ENCODE results near the gene ZNF341. TPM values are rescaled to one million over a fixed set of nuclear protein-coding genes. Genes with fewer than 3 reads are reported as not detected.

Gene ZNF341
- total and polyA plus RNA-seq, 4 donors, result 0.50 to 4.1 (median 2.6) TPM

GRCh38 chr20:33783256-33783655 is 51.5 kb downstream of the ZNF341 start:
- no peaks in the 10 kb centered on the region for H3K27me3 ChIP-seq (ENCODE audit: control insufficient read depth in 1 of 2, insufficient read depth in 2 of 2, low read length in 1 of 2)
- no peak overlapping the region for H3K4me3 ChIP-seq (ENCODE audit: low read length in 2 of 2)
- H3K4me1 ChIP-seq (ENCODE audit: control insufficient read depth in 1 of 2, insufficient read depth in 2 of 2, low read length in 2 of 2), result no peaks in the 10 kb centered on the region
- no peak overlapping the region for H3K27ac ChIP-seq (ENCODE audit: low read depth in 1 of 2, low read length in 2 of 2)
- H3K9me3 ChIP-seq (ENCODE audit: control insufficient read depth, low read length), result no peaks in the 10 kb centered on the region
- peaks cover 0 to 3% of the 10 kb centered on the region in 2 donors for H3K36me3 ChIP-seq (ENCODE audit: control insufficient read depth in 1 of 2, insufficient read depth in 2 of 2, low read length in 1 of 2)
- intact Hi-C loops (cut with DNase I), result no loop called here
- WGBS, 2 donors, result 86 to 88% methylated on average over 5 of the region's 5 CpGs
- ATAC-seq (ENCODE audit: low FRiP score) (no peak), DNase-seq (no peak)

- ATAC-seq (ENCODE audit: low FRiP score), result no peak
- H3K4me3 ChIP-seq (ENCODE audit: low read length in 2 of 2), result no peak overlapping the region
Measured at GRCh38 chr20:33783818-33784217, 52.0 kb downstream of the ZNF341 start.

GRCh38 chr20:33784225-33784624 is 52.4 kb downstream of the ZNF341 start:
- Histone ChIP-seq H3K4me3 (ENCODE audit: low read length in 2 of 2) (no peak overlapping the region), H3K4me1 (ENCODE audit: control insufficient read depth in 1 of 2, insufficient read depth in 2 of 2, low read length in 2 of 2) (no peaks in the 10 kb centered on the region), H3K27ac (ENCODE audit: low read depth in 1 of 2, low read length in 2 of 2) (no peak overlapping the region), H3K36me3 (ENCODE audit: control insufficient read depth in 1 of 2, insufficient read depth in 2 of 2, low read length in 1 of 2) (peaks cover 0 to 3% of the 10 kb centered on the region in 2 donors), H3K9me3 (ENCODE audit: control insufficient read depth, low read length) (no peaks in the 10 kb centered on the region), H3K27me3 (ENCODE audit: control insufficient read depth in 1 of 2, insufficient read depth in 2 of 2, low read length in 1 of 2) (no peaks in the 10 kb centered on the region)
- ATAC-seq (ENCODE audit: low FRiP score) (no peak), DNase-seq (no peak)
- 71 to 83% methylated on average over 2 of the region's 2 CpGs for WGBS, 2 donors
- intact Hi-C loops (cut with DNase I), result no loop called here

More at GRCh38 chr20:33783818-33784217, 52.0 kb downstream of the ZNF341 start:
- DNase-seq, result no peak
- peaks cover 0 to 3% of the 10 kb centered on the region in 2 donors for H3K36me3 ChIP-seq (ENCODE audit: control insufficient read depth in 1 of 2, insufficient read depth in 2 of 2, low read length in 1 of 2)
- H3K27me3 ChIP-seq (ENCODE audit: control insufficient read depth in 1 of 2, insufficient read depth in 2 of 2, low read length in 1 of 2), result no peaks in the 10 kb centered on the region
- H3K27ac ChIP-seq (ENCODE audit: low read depth in 1 of 2, low read length in 2 of 2), result no peak overlapping the region
- intact Hi-C loops (cut with DNase I), result no loop called here
- H3K9me3 ChIP-seq (ENCODE audit: control insufficient read depth, low read length), result no peaks in the 10 kb centered on the region
- WGBS, 2 donors, result 78 to 86% methylated on average over 5 of the region's 5 CpGs
- no peaks in the 10 kb centered on the region for H3K4me1 ChIP-seq (ENCODE audit: control insufficient read depth in 1 of 2, insufficient read depth in 2 of 2, low read length in 2 of 2)

GRCh38 chr20:33785503-33785902 is 53.7 kb downstream of the ZNF341 start:
- no peaks in the 10 kb centered on the region for H3K4me1 ChIP-seq (ENCODE audit: control insufficient read depth in 1 of 2, insufficient read depth in 2 of 2, low read length in 2 of 2)
- H3K36me3 ChIP-seq (ENCODE audit: control insufficient read depth in 1 of 2, insufficient read depth in 2 of 2, low read length in 1 of 2), result peaks cover 0 to 3% of the 10 kb centered on the region in 2 donors
- DNase-seq, result no peak
- H3K27ac ChIP-seq (ENCODE audit: low read depth in 1 of 2, low read length in 2 of 2), result no peak overlapping the region
- ATAC-seq (ENCODE audit: low FRiP score), result no peak
- H3K27me3 ChIP-seq (ENCODE audit: control insufficient read depth in 1 of 2, insufficient read depth in 2 of 2, low read length in 1 of 2), result no peaks in the 10 kb centered on the region
- intact Hi-C loops (cut with DNase I), result no loop called here
- no peaks in the 10 kb centered on the region for H3K9me3 ChIP-seq (ENCODE audit: control insufficient read depth, low read length)
- WGBS, 2 donors, result 92 to 93% methylated on average over 5 of the region's 5 CpGs
- H3K4me3 ChIP-seq (ENCODE audit: low read length in 2 of 2), result no peak overlapping the region

- ATAC-seq (ENCODE audit: low FRiP score) (no peak), DNase-seq (no peak)
- Histone ChIP-seq H3K4me1 (ENCODE audit: control insufficient read depth in 1 of 2, insufficient read depth in 2 of 2, low read length in 2 of 2) (no peaks in the 10 kb centered on the region), H3K27me3 (ENCODE audit: control insufficient read depth in 1 of 2, insufficient read depth in 2 of 2, low read length in 1 of 2) (no peaks in the 10 kb centered on the region), H3K27ac (ENCODE audit: low read depth in 1 of 2, low read length in 2 of 2) (no peak overlapping the region), H3K4me3 (ENCODE audit: low read length in 2 of 2) (no peak overlapping the region), H3K9me3 (ENCODE audit: control insufficient read depth, low read length) (no peaks in the 10 kb centered on the region), H3K36me3 (ENCODE audit: control insufficient read depth in 1 of 2, insufficient read depth in 2 of 2, low read length in 1 of 2) (no peaks in the 10 kb centered on the region)
- intact Hi-C loops (cut with DNase I), result no loop called here
- WGBS, 2 donors, result 75 to 82% methylated on average over 9 of the region's 9 CpGs
Measured at GRCh38 chr20:33787253-33787891, 55.6 kb downstream of the ZNF341 start.

GRCh38 chr20:33788351-33789049 is 56.7 kb downstream of the ZNF341 start:
- H3K4me1 ChIP-seq (ENCODE audit: control insufficient read depth in 1 of 2, insufficient read depth in 2 of 2, low read length in 2 of 2), result no peaks in the 10 kb centered on the region
- no peaks in the 10 kb centered on the region for H3K9me3 ChIP-seq (ENCODE audit: control insufficient read depth, low read length)
- DNase-seq (no peak), ATAC-seq (ENCODE audit: low FRiP score) (no peak)
- H3K27ac ChIP-seq (ENCODE audit: low read depth in 1 of 2, low read length in 2 of 2), result no peak overlapping the region
- intact Hi-C loops (cut with DNase I), result no loop called here
- H3K36me3 ChIP-seq (ENCODE audit: control insufficient read depth in 1 of 2, insufficient read depth in 2 of 2, low read length in 1 of 2), result no peaks in the 10 kb centered on the region
- H3K4me3 ChIP-seq (ENCODE audit: low read length in 2 of 2), result no peak overlapping the region
- no peaks in the 10 kb centered on the region for H3K27me3 ChIP-seq (ENCODE audit: control insufficient read depth in 1 of 2, insufficient read depth in 2 of 2, low read length in 1 of 2)
- WGBS, 2 donors, result 91 to 95% methylated on average over 12 of the region's 12 CpGs

- Histone ChIP-seq H3K36me3 (ENCODE audit: control insufficient read depth in 1 of 2, insufficient read depth in 2 of 2, low read length in 1 of 2) (no peaks in the 10 kb centered on the region), H3K9me3 (ENCODE audit: control insufficient read depth, low read length) (no peaks in the 10 kb centered on the region), H3K4me3 (ENCODE audit: low read length in 2 of 2) (no peak overlapping the region), H3K4me1 (ENCODE audit: control insufficient read depth in 1 of 2, insufficient read depth in 2 of 2, low read length in 2 of 2) (no peaks in the 10 kb centered on the region), H3K27ac (ENCODE audit: low read depth in 1 of 2, low read length in 2 of 2) (peak overlapping the region in 1 of 2 donors; percentile 10), H3K27me3 (ENCODE audit: control insufficient read depth in 1 of 2, insufficient read depth in 2 of 2, low read length in 1 of 2) (no peaks in the 10 kb centered on the region)
- ATAC-seq (ENCODE audit: low FRiP score) (no peak), DNase-seq (peak in 1 of 2 donors; percentile 63)
- intact Hi-C loops (cut with DNase I), result no loop called here
- 70 to 71% methylated on average over 11 of the region's 11 CpGs for WGBS, 2 donors
Measured at GRCh38 chr20:33789109-33789857, 57.5 kb downstream of the ZNF341 start.

GRCh38 chr20:33789858-33790182 is 58.0 kb downstream of the ZNF341 start:
- intact Hi-C loops (cut with DNase I), result no loop called here
- H3K27ac ChIP-seq (ENCODE audit: low read depth in 1 of 2, low read length in 2 of 2), result no peak overlapping the region
- no peaks in the 10 kb centered on the region for H3K9me3 ChIP-seq (ENCODE audit: control insufficient read depth, low read length)
- no peaks in the 10 kb centered on the region for H3K27me3 ChIP-seq (ENCODE audit: control insufficient read depth in 1 of 2, insufficient read depth in 2 of 2, low read length in 1 of 2)
- DNase-seq, result no peak
- no peak for ATAC-seq (ENCODE audit: low FRiP score)
- H3K4me3 ChIP-seq (ENCODE audit: low read length in 2 of 2), result no peak overlapping the region
- no peaks in the 10 kb centered on the region for H3K36me3 ChIP-seq (ENCODE audit: control insufficient read depth in 1 of 2, insufficient read depth in 2 of 2, low read length in 1 of 2)
- no peaks in the 10 kb centered on the region for H3K4me1 ChIP-seq (ENCODE audit: control insufficient read depth in 1 of 2, insufficient read depth in 2 of 2, low read length in 2 of 2)
- 61 to 62% methylated on average over 5 of the region's 5 CpGs for WGBS, 2 donors

All from aorta (tissue), 5 donors.